Endothelial cell (in vitro differentiated cells): ENCODE data around the gene SCYGR1. TPM values are rescaled to one million over a fixed set of nuclear protein-coding genes. Genes with fewer than 3 reads are reported as not detected.
"Not testable (repeated sequence)": the region's sequence is repeated elsewhere in the genome, so short reads cannot be mapped to it uniquely, and the experiment has no call there.

Experiments used
- DNase-seq: peaks from one replicate; pipeline ENCODE4 v3.0.0; 2021; ENCODE audit warnings: low spot score
- H3K27ac Mint-ChIP-seq: one replicate; pipeline ENCODE4 v1.8.0; 2021; ENCODE audit warnings: mixed read lengths, inconsistent platforms; ENCODE audit not compliant: unreplicated experiment
- H3K27me3 Mint-ChIP-seq: one replicate; pipeline ENCODE4 v1.8.0; 2021; ENCODE audit warnings: mild to moderate bottlenecking, moderate library complexity, mixed read lengths, inconsistent platforms; ENCODE audit not compliant: unreplicated experiment
- H3K36me3 Mint-ChIP-seq: one replicate; pipeline ENCODE4 v1.8.0; 2021; ENCODE audit warnings: mild to moderate bottlenecking, low read depth, mixed read lengths, inconsistent platforms; ENCODE audit not compliant: unreplicated experiment
- H3K4me1 Mint-ChIP-seq: one replicate; pipeline ENCODE4 v1.8.0; 2021; ENCODE audit warnings: mild to moderate bottlenecking, mixed read lengths, inconsistent platforms; ENCODE audit not compliant: unreplicated experiment
- H3K4me3 Mint-ChIP-seq: one replicate; pipeline ENCODE4 v1.8.0; 2021; ENCODE audit warnings: mild to moderate bottlenecking, mixed read lengths, inconsistent platforms; ENCODE audit not compliant: unreplicated experiment
- H3K9me3 Mint-ChIP-seq: one replicate; pipeline ENCODE4 v1.8.0; 2021; ENCODE audit warnings: mixed read lengths, inconsistent platforms; ENCODE audit not compliant: unreplicated experiment
- total RNA-seq: library from RNA; stranded (reverse); fragmentation: NEBNext Ultra II Directional; extraction: Animal tissue kit (Norgen Biotek cat#: 25700); gene quantifications from one replicate; pipeline ENCODE4 v1.2.1, GENCODE V29; 2021; ENCODE audit not compliant: unreplicated experiment
- TF ChIP-seq, protein P1 (sequence below): fragments of 200-600 bp; sonication (generic); IDR thresholded peaks from one replicate; pipeline ENCODE4 v1.5.0; 2021; ENCODE audit warnings: antibody characterized with exemption; ENCODE audit not compliant: unreplicated experiment

Gene SCYGR1
- total RNA-seq, 1 donor from 2014 or later = not detected

DNA sequence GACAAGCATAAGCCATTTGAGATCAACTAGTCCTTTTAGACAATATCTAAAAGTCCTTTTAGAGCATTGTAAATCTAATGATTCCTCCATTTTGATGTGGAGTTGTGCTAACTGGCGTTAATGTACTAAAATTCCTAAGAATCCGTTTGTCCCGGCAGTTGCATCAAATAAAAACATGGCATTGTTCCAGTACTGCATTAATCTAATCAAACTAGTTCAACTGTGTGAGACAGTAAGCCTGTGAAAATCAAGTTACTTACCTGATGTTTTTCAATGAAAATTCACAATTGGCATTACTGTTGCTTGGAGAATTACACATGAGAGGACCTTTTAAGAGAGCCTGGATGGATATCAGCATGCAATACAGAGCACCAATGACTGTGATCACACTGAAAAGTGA lies 21.9 kb downstream of the SCYGR1 start:
- no peaks in the 10 kb centered on the region for H3K27me3 Mint-ChIP-seq
- DNase-seq = no peak
- no peak overlapping the region for H3K4me3 Mint-ChIP-seq
- TF ChIP-seq, protein P1, sequence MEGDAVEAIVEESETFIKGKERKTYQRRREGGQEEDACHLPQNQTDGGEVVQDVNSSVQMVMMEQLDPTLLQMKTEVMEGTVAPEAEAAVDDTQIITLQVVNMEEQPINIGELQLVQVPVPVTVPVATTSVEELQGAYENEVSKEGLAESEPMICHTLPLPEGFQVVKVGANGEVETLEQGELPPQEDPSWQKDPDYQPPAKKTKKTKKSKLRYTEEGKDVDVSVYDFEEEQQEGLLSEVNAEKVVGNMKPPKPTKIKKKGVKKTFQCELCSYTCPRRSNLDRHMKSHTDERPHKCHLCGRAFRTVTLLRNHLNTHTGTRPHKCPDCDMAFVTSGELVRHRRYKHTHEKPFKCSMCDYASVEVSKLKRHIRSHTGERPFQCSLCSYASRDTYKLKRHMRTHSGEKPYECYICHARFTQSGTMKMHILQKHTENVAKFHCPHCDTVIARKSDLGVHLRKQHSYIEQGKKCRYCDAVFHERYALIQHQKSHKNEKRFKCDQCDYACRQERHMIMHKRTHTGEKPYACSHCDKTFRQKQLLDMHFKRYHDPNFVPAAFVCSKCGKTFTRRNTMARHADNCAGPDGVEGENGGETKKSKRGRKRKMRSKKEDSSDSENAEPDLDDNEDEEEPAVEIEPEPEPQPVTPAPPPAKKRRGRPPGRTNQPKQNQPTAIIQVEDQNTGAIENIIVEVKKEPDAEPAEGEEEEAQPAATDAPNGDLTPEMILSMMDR = no peak
- no peaks in the 10 kb centered on the region for H3K9me3 Mint-ChIP-seq
- H3K27ac Mint-ChIP-seq = no peak overlapping the region
- no peaks in the 10 kb centered on the region for H3K36me3 Mint-ChIP-seq
- H3K4me1 Mint-ChIP-seq = no peaks in the 10 kb centered on the region

DNA sequence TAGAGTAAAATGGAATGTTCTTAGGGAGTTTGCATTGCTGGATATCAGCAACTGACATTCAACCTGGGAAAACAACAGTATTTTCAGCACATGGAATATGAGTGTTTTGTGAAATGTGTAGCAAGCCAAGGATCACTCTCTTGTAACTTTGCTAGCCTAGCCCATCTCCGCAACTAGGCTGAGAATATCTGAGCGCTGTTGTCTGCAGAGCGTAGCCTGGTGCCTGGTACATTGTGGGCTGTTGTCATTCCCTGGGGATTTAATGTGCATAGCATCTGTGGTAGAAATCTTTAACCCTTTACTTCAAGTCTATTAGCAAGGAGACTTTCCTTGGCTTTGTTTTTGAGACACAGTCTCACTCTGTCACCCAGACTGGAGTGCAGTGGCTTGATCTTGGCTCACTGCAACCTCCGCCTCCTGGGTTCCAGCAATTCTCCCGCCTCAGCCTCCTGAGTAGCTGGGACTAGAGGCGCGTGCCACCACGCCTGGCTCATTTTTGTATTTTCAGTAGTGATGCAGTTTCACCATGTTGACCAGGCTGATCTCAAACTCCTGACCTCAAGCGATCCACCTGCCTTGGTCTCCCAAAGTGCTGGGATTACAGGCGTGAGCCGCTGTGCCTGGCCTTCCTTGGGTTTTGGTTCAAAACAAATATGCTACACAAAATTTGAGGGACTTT lies 23.0 kb downstream of the SCYGR1 start:
- not testable (repeated sequence) for H3K4me1 Mint-ChIP-seq, DNase-seq, H3K9me3 Mint-ChIP-seq, H3K4me3 Mint-ChIP-seq, H3K36me3 Mint-ChIP-seq, H3K27me3 Mint-ChIP-seq, H3K27ac Mint-ChIP-seq

DNA sequence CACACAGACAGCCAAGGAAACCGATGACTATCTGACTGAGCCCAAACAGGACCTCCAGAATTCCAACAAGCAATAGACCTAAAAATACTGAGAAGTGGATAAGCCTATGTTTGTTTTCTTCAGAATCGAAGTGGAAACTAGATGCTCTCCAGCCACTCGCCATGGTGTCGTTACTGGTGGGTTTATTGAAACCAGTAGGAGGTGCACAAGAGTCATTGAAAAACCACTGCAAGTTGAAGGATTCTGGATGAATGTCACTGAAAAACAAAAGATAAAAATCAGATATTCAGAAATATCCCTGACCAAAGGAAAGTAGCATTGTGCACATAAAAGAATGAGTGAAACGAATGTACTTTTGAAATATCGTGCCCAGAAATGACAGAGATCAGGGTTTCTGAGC lies 24.0 kb downstream of the SCYGR1 start:
- Mint-ChIP-seq H3K27ac (no peak overlapping the region), H3K36me3 (no peaks in the 10 kb centered on the region), H3K27me3 (no peaks in the 10 kb centered on the region), H3K4me1 (peaks cover 9% of the 10 kb centered on the region), H3K4me3 (no peak overlapping the region), H3K9me3 (no peaks in the 10 kb centered on the region)
- no peak for DNase-seq
- TF ChIP-seq, protein P1 = peak; percentile 22

DNA sequence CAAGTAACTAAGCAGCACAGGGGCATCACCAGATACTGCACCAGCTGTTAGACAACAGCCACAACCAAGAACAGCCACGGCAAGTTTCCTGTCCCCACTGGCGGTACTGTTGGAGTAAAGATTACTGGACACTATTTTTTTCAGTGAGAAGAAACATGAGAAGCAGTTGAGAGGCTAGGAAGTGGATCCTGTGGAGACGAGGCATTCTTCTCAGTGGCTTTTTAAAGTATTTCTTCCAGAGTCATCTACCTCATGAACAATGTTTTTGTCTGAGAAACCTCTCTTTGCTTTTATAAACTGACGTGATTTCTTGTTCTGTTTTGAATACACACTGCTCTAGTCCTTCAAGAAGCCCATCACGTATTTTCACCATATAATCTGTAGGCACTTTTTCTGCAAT lies 27.4 kb downstream of the SCYGR1 start:
- Mint-ChIP-seq H3K27ac (no peak overlapping the region), H3K9me3 (no peaks in the 10 kb centered on the region), H3K27me3 (no peaks in the 10 kb centered on the region), H3K4me3 (no peak overlapping the region), H3K36me3 (peaks cover 16% of the 10 kb centered on the region), H3K4me1 (peaks cover 9% of the 10 kb centered on the region)
- TF ChIP-seq, protein P1 = no peak
- DNase-seq = no peak

DNA sequence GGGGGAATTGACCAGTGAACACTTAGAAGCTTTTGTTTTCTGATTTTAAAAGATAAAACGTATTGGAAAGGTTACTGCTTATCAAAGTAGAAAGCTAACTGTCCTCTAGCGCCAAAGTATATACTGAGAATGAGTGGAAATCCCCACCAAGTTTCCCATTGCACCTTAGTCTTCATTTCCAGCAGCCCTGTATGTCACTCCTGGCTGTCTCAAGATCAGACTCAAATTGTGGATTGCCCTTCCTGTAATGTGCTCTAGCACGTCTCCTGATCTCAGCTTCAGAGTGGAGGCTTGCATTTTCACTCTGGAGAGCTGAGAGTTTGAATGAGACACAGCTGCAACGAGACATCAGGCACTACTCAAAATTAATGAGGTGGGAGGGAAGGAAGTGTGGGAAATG lies 36.1 kb downstream of the SCYGR1 start:
- TF ChIP-seq, protein P1 = no peak
- Mint-ChIP-seq H3K9me3 (no peaks in the 10 kb centered on the region), H3K27ac (no peak overlapping the region), H3K27me3 (no peaks in the 10 kb centered on the region), H3K4me3 (no peak overlapping the region), H3K36me3 (peaks cover 10% of the 10 kb centered on the region), H3K4me1 (no peaks in the 10 kb centered on the region)
- no peak for DNase-seq
